AG20443 (cell line): ENCODE results near the gene TMEM126A.

Source experiments
- DNase-seq: peaks from one replicate; pipeline ENCODE4 v3.0.0; 2012; ENCODE audit warnings: low spot score, mixed read lengths

Gene TMEM126A

GRCh38 chr11:85695546-85695945 is 47.8 kb downstream of the TMEM126A start:
- no peak for DNase-seq

DNA sequence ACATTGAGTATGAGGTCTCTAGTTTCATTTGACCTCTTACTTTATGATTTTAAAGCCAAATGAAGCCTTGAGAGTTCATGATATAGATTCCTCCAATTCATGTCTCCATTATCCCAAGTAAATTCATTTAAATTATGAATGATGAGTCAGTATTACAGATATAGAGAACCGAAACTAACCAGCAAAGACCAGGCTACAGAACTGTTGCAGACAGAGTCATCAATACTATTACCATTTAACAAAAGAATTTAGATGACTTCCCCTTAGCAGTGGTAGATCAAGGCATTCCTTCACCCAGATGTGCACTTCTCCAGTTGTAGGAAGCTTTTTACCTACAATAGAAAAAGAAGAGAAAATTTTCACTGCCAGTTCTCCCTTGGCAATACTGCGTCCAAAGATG is 50.0 kb downstream of the TMEM126A start:
- DNase-seq, result no peak

DNA sequence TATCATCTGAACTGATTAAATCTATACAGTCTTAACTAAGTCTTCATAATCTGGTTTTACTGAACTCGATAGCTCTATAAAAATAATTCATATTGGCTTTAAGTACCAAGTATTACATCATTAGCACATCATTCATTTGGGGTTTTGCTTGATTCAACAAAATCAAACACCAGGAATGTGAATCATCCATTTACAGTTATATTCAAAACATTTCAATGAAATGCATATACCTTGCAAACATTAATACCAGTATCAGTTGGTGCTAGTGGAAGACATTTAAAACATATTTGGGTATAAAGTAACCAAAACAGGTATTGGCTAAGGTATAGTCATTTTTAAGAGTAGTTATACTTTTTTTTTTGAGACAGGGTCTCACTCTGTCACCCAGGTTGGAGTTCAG is 50.4 kb downstream of the TMEM126A start:
- no peak for DNase-seq

- DNase-seq, result no peak
These were observed 52.4 kb downstream of the TMEM126A start for GRCh38 chr11:85699957-85700741.

DNA sequence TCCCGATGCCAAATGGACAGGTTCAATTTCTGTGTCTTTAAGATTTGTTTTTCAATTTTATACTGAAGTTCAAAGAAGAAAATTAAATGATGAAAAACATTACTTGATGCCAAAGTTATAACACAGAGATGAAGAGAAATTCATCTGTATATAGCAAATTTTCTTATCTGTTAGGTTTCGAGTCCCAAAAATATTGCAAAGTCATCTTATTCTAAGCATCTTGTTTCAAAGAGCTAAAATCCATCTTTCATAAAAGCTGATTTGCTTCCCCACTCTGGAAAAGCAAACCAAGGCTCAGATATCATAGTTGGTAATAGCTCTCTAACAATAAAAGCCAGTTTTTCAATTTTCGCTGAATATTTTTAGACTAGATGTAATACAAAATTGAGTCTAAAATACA is 57.2 kb downstream of the TMEM126A start:
- DNase-seq, result no peak

DNA sequence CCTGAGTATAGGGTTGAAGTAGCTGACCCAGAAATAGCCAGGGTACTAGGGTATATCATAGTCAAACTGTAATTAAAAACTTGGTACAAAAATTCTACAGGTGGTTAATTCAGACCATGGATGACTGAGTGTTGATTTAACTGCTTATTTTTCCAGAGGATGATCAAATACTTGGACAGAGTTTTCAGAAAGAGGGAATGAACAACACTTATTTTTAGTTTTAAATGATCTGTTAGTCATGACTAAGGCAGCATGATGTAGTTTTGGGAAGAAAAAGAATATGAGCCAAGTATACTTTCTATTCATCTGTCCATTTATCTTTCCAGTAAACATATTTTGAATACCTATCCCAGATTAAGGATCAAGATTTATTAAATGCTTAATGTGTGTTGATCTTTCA is 58.0 kb downstream of the TMEM126A start:
- DNase-seq, result peak; percentile 39
